HG03159 (cell line): Measurements from ENCODE around the gene TMCO2.
A peak's percentile ranks its signal among the peaks of the same experiment; 100 is the strongest.
"Not testable (repeated sequence)": the region's sequence is repeated elsewhere in the genome, so short reads cannot be mapped to it uniquely, and the experiment has no call there.

Experiments
- ATAC-seq: cut with Tn5 transposase; IDR thresholded peaks from one replicate; pipeline ENCODE4 v1.9.1; 2021; ENCODE audit warnings: mild to moderate bottlenecking, moderate library complexity; ENCODE audit not compliant: unreplicated experiment

Gene TMCO2

GRCh38 chr1:40247655-40248054 lies at the start of gene TMCO2:
Gene TMCO2 (plus strand): TSS chr1:40247937. CDS start chr1:40247994, 57 bp downstream.
- no peak for ATAC-seq

GRCh38 chr1:40199126-40199525 lies 48.6 kb upstream of the TMCO2 start:
- ATAC-seq, result no peak

- no peak for ATAC-seq
Measured at GRCh38 chr1:40204856-40205255, 42.9 kb upstream of the TMCO2 start.

GRCh38 chr1:40210511-40211204 lies 37.1 kb upstream of the TMCO2 start:
- no peak for ATAC-seq

- no peak for ATAC-seq
Measured at GRCh38 chr1:40218333-40218732, 29.4 kb upstream of the TMCO2 start.

GRCh38 chr1:40221471-40221905 lies 26.2 kb upstream of the TMCO2 start:
- not testable (repeated sequence) for ATAC-seq

- no peak for ATAC-seq
Measured at GRCh38 chr1:40221977-40222772, 25.6 kb upstream of the TMCO2 start.

GRCh38 chr1:40224040-40224439 lies 23.7 kb upstream of the TMCO2 start:
- no peak for ATAC-seq

GRCh38 chr1:40226192-40226591 lies 21.5 kb upstream of the TMCO2 start:
- ATAC-seq, result no peak

- peak; percentile 83 for ATAC-seq
Measured at GRCh38 chr1:40232444-40232843, 15.3 kb upstream of the TMCO2 start.

- no peak for ATAC-seq
Measured at GRCh38 chr1:40239626-40240025, 8.1 kb upstream of the TMCO2 start.

GRCh38 chr1:40240390-40240789 lies 7.3 kb upstream of the TMCO2 start:
- ATAC-seq, result no peak

GRCh38 chr1:40241362-40241761 lies 6.4 kb upstream of the TMCO2 start:
- ATAC-seq, result peak; percentile 23

- ATAC-seq, result no peak
Measured at GRCh38 chr1:40243351-40243750, 4.4 kb upstream of the TMCO2 start.

GRCh38 chr1:40244138-40244744 lies 3.5 kb upstream of the TMCO2 start:
- ATAC-seq, result no peak

- ATAC-seq, result no peak
Measured at GRCh38 chr1:40245686-40246085, 2.1 kb upstream of the TMCO2 start.

- no peak for ATAC-seq
Measured at GRCh38 chr1:40248412-40248811, 675 bp downstream of the TMCO2 start.

- no peak for ATAC-seq
Measured at GRCh38 chr1:40251456-40251855, 3.7 kb downstream of the TMCO2 start.

GRCh38 chr1:40252601-40253000 lies 4.9 kb downstream of the TMCO2 start:
- no peak for ATAC-seq

GRCh38 chr1:40255231-40255630 lies 7.5 kb downstream of the TMCO2 start:
- ATAC-seq, result no peak

- no peak for ATAC-seq
Measured at GRCh38 chr1:40256401-40257084, 8.8 kb downstream of the TMCO2 start.
